Activated T-helper 2 cell treated with anti-CD3 and anti-CD28 coated beads, Interferon-gamma antibody, Interleukin-2, Interleukin-4, amounts not matched to agents 10 μg/mL and 5 μg/mL and 100 μg/mL, durations not matched to agents 14 hours and 24 hours and 36 hours (primary cell): ENCODE data around the gene C2orf68. TPM values are rescaled to one million over a fixed set of nuclear protein-coding genes. Genes with fewer than 3 reads are reported as not detected.

Source experiments
- DNase-seq: peaks from one replicate; pipeline ENCODE4 v3.0.0; 2021; ENCODE audit warnings: low spot score
- H3K27ac Mint-ChIP-seq: one replicate; pipeline ENCODE4 v1.8.0; 2021; ENCODE audit warnings: mixed read lengths
- H3K27me3 Mint-ChIP-seq: one replicate; pipeline ENCODE4 v1.8.0; 2021; ENCODE audit warnings: low read depth, mixed read lengths
- H3K36me3 Mint-ChIP-seq: one replicate; pipeline ENCODE4 v1.8.0; 2021; ENCODE audit warnings: low read depth, mixed read lengths
- H3K4me1 Mint-ChIP-seq: one replicate; pipeline ENCODE4 v1.8.0; 2021; ENCODE audit warnings: low read depth, mixed read lengths
- H3K4me3 Mint-ChIP-seq: one replicate; pipeline ENCODE4 v1.8.0; 2021; ENCODE audit warnings: low read depth, mild to moderate bottlenecking, moderate library complexity, mixed read lengths
- H3K9me3 Mint-ChIP-seq: one replicate; pipeline ENCODE4 v1.8.0; 2021; ENCODE audit warnings: mixed read lengths
- intact Hi-C: fragments of 100-400 bp; cut with micrococcal nuclease; formaldehyde crosslinking; loops from one replicate; pipeline ENCODE4 v1.15.1; 2023
- total RNA-seq: library from RNA; stranded (reverse); gene quantifications from 2 replicates; pipeline ENCODE4 v1.2.3, GENCODE V29; 2022

C2orf68 gene
- total RNA-seq, 1 donor from 2014 or later = 35.6 TPM

DNA sequence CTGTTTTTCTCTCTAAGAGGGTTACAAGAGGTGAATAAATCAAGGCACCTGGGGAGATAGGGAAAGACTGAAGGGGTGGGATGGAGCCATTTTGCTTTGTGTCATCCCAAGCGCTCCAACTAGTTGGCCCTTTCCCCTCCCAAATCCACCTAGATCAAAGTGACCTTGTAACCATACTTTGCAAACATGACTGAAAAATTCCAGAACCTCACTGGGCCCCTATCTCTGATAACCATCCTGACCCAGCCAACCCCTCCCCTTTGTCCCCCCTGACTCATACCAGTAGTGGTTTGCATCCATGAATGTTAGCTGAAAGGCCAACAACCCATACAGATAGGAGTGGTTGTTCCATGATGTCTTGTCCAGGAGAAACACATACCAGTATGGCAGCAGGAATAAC, 53.7 kb downstream of the C2orf68 start:
- H3K4me3 Mint-ChIP-seq = no peak overlapping the region
- peaks cover 22% of the 10 kb centered on the region for H3K4me1 Mint-ChIP-seq
- no peaks in the 10 kb centered on the region for H3K9me3 Mint-ChIP-seq
- peaks cover 41% of the 10 kb centered on the region for H3K36me3 Mint-ChIP-seq
- peak overlapping the region; percentile 6 for H3K27ac Mint-ChIP-seq
- no peak for DNase-seq
- intact Hi-C loops = no loop called here
- no peaks in the 10 kb centered on the region for H3K27me3 Mint-ChIP-seq

- no peak overlapping the region for H3K4me3 Mint-ChIP-seq
- DNase-seq = no peak
- no peaks in the 10 kb centered on the region for H3K9me3 Mint-ChIP-seq
- H3K36me3 Mint-ChIP-seq = peaks cover 51% of the 10 kb centered on the region
- no peaks in the 10 kb centered on the region for H3K27me3 Mint-ChIP-seq
- no peak overlapping the region for H3K27ac Mint-ChIP-seq
- H3K4me1 Mint-ChIP-seq = peaks cover 19% of the 10 kb centered on the region
- intact Hi-C loops = no loop called here
These were observed 54.7 kb downstream of the C2orf68 start for GRCh38 chr2:85557130-85557529.

Other genes with a start within 250 kb of the C2orf68 start
- gene CAPG, start 201.7 kb downstream of the C2orf68 start, total RNA-seq = 145 and 146 TPM in 2 replicates
- gene SH2D6, start 193.4 kb downstream of the C2orf68 start, total RNA-seq = 0.48 and 1.3 TPM in 2 replicates
- gene MAT2A, start 72.9 kb downstream of the C2orf68 start, total RNA-seq = 395 and 403 TPM in 2 replicates
- gene GGCX, start 50.6 kb downstream of the C2orf68 start, total RNA-seq = 25.1 and 27.0 TPM in 2 replicates
- 99.7 and 101 TPM in 2 replicates for gene VAMP8, start 34.5 kb downstream of the C2orf68 start, total RNA-seq
- 41.0 and 41.3 TPM in 2 replicates for gene VAMP5, start 27.6 kb downstream of the C2orf68 start, total RNA-seq
- 130 and 134 TPM in 2 replicates for gene RNF181, start 16.3 kb downstream of the C2orf68 start, total RNA-seq
- 6.5 and 7.0 TPM in 2 replicates for gene TMEM150A, start 9.4 kb downstream of the C2orf68 start, total RNA-seq
- gene USP39, start 4.1 kb upstream of the C2orf68 start, total RNA-seq = 84.1 and 90.1 TPM in 2 replicates
- not detected in 2 replicates for gene SFTPB, start 56.1 kb upstream of the C2orf68 start, total RNA-seq
- gene GNLY, start 82.3 kb upstream of the C2orf68 start, total RNA-seq = 21.9 and 23.5 TPM in 2 replicates
- gene ATOH8, start 141.9 kb upstream of the C2orf68 start, total RNA-seq = 0.07 and 0.11 TPM in 2 replicates